K562 (cell line): ENCODE data around the gene ZBP1. TPM values are rescaled to one million over a fixed set of nuclear protein-coding genes. Genes with fewer than 3 reads are reported as not detected.

Source experiments
- ATAC-seq: fragments of 200-7000 bp; cut with Tn5 transposase; 3 replicates; pipeline ENCODE4 v1.9.1; 2020; ENCODE audit warnings: moderate library complexity
- BruUV-seq: library from RNA; stranded (reverse); fragments of 400-500 nt; replicated peaks from 2 replicates; lab custom pipeline; 2021; lab: Mats Ljungman, UMichigan
- CTCF ChIA-PET: fragments of 300-600 bp; formaldehyde crosslinking; extraction: SDS; loops from one replicate; lab custom pipeline; 2021; ENCODE audit warnings: low intra/inter-chr PET ratio; lab: Yijun Ruan, JAX
- POLR2A ChIA-PET: fragments of 300-600, 350-650 bp; sonication (Branson Sonifier 250); formaldehyde crosslinking; extraction: SDS; loops from one replicate; lab custom pipeline; 2021; ENCODE audit warnings: antibody characterized with exemption, inconsistent platforms; lab: Yijun Ruan, JAX
- DNase-seq, 4 experiments: peaks; one replicate each; pipeline versions ENCODE4 v3.0.0 to v3.0.0-alpha.2; 2011 to 2018; ENCODE audit warnings: low spot score in 3 of 4, mixed read lengths in 3 of 4; ENCODE audit errors: extremely low read depth in 1 of 4
- FAIRE-seq: peaks from 2 replicates; lab custom pipeline; 2011; peaks lifted over from hg19 to GRCh38; lab: Jason Lieb, UNC
- H2AFZ ChIP-seq: 2 replicates; pipeline ENCODE4 v1.6.0; 2011; ENCODE audit warnings: low read depth, low read length, control low read depth, inconsistent platforms
- H3K27ac ChIP-seq: fragments of 200-600 bp; 3 replicates; pipeline ENCODE4 v1.8.0; 2011; ENCODE audit warnings: low read depth, mild to moderate bottlenecking, control low read depth, inconsistent platforms, low read length, moderate library complexity, mixed read lengths; ENCODE audit errors: extremely low read depth
- H3K27me3 ChIP-seq, 2 experiments: fragments of 300-600 bp in 1 of 2; 2 replicates in 1 of 2; 3 replicates in 1 of 2; pipeline versions ENCODE4 v1.6.0 to v1.8.0; 2011; ENCODE audit warnings: inconsistent platforms in 2 of 2, low read length in 2 of 2, mild to moderate bottlenecking in 1 of 2, mixed read lengths in 1 of 2, moderate library complexity in 1 of 2; ENCODE audit not compliant: control insufficient read depth in 2 of 2, insufficient read depth in 2 of 2
- H3K36me3 ChIP-seq: fragments of 300-600 bp; 3 replicates; pipeline ENCODE4 v1.8.0; 2011; ENCODE audit warnings: mild to moderate bottlenecking, low read length, inconsistent platforms; ENCODE audit not compliant: control insufficient read depth, insufficient read depth
- H3K4me1 ChIP-seq, 2 experiments: fragments of 200-600 bp in 1 of 2; replicated peaks in 1 of 2; 2 replicates in 1 of 2; 3 replicates in 1 of 2; pipeline versions ENCODE4 v1.5.1 to v1.8.0; 2011; ENCODE audit warnings: inconsistent platforms in 2 of 2, low read length in 2 of 2, mild to moderate bottlenecking in 1 of 2, mixed read lengths in 1 of 2, moderate library complexity in 1 of 2; ENCODE audit not compliant: control insufficient read depth in 2 of 2, insufficient read depth in 2 of 2
- H3K4me2 ChIP-seq: 2 replicates; pipeline ENCODE4 v1.6.1; 2011; ENCODE audit warnings: low read length, control low read depth, inconsistent platforms, mixed read lengths; ENCODE audit not compliant: insufficient read depth
- H3K4me3 ChIP-seq: fragments of 200-600 bp; sonication (generic), shearing (Covaris generic); 2 replicates; pipeline ENCODE4 v1.5.1; 2016; ENCODE audit warnings: control low read depth, inconsistent platforms
- H3K79me2 ChIP-seq: fragments of 200-600 bp; 3 replicates; pipeline ENCODE4 v1.8.0; 2011; ENCODE audit warnings: low read length, inconsistent platforms; ENCODE audit not compliant: control insufficient read depth, insufficient read depth
- H3K9ac ChIP-seq, 2 experiments: 2 replicates each; pipeline versions ENCODE4 v1.6.0 to v1.6.1; 2011; ENCODE audit warnings: low read depth in 2 of 2, low read length in 2 of 2, control low read depth in 1 of 2, inconsistent platforms in 1 of 2, mild to moderate bottlenecking in 1 of 2, mixed read lengths in 1 of 2; ENCODE audit not compliant: insufficient read depth in 1 of 2
- H3K9me1 ChIP-seq: one replicate; pipeline ENCODE4 v1.6.0; 2011; ENCODE audit warnings: inconsistent platforms, mild to moderate bottlenecking, low read length, moderate library complexity; ENCODE audit not compliant: control insufficient read depth, insufficient read depth
- H3K9me3 ChIP-seq: replicated peaks from 2 replicates; pipeline ENCODE4 v1.5.1; 2011; ENCODE audit warnings: low read depth, low read length, inconsistent platforms; ENCODE audit not compliant: control insufficient read depth, insufficient read depth
- H4K20me1 ChIP-seq: replicated peaks from 2 replicates; pipeline ENCODE4 v1.6.1; 2011; ENCODE audit warnings: low read length, inconsistent platforms, mixed read lengths; ENCODE audit not compliant: control insufficient read depth, insufficient read depth
- GTF2F1 ChIP-seq: IDR thresholded peaks from 2 replicates; pipeline ENCODE4 v1.6.1; 2011; ENCODE audit warnings: low read depth, low read length, improper control_type of control experiment
- HNRNPH1 ChIP-seq: fragments of 200-400 bp; formaldehyde crosslinking; optimal IDR thresholded peaks from 2 replicates; pipeline ENCODE3; 2017; ENCODE audit warnings: low read depth, mild to moderate bottlenecking, low read length, moderate library complexity
- POLR2AphosphoS5 ChIP-seq: IDR thresholded peaks from 2 replicates; pipeline ENCODE4 v1.6.1; 2011; ENCODE audit warnings: mild to moderate bottlenecking, low read depth, low read length, moderate library complexity; ENCODE audit not compliant: control insufficient read depth, insufficient read depth
- SP2 ChIP-seq: IDR thresholded peaks from 2 replicates; pipeline ENCODE4 v1.6.1; 2011; ENCODE audit warnings: mild to moderate bottlenecking, low read depth, low read length, moderate library complexity; ENCODE audit not compliant: poor library complexity, severe bottlenecking; ENCODE audit errors: extremely low read depth
- WGBS: fragments of 100-300 bp; shearing (Covaris generic); methylation state at CpG from one replicate; pipeline ENCODE4 v1.1.6; 2016; ENCODE audit warnings: low coverage, mixed read lengths; ENCODE audit not compliant: insufficient coverage; ENCODE audit errors: missing lambda C conversion rate; 5-methylcytosine and 5-hydroxymethylcytosine counted together
- in situ Hi-C: fragments of 300-500 bp; cut with MboI; formaldehyde crosslinking; loops from 4 replicates; pipeline ENCODE4 v1.15.0; 2018; ENCODE audit warnings: inconsistent platforms, mixed read lengths
- intact Hi-C: fragments of 100-400 bp; cut with micrococcal nuclease; formaldehyde crosslinking; loops from 2 replicates; pipeline ENCODE4 v1.14.2; 2022
- polyA plus RNA-seq, 8 experiments: library from polyadenylated mRNA; depleted of rRNA in 4 of 8; stranded (reverse) in 5 of 8; unstranded in 3 of 8; fragments of >200 nt; fragmentation: Nextera tagmentation in 2 of 8; fragmentation: Illumina TruSeq in 1 of 8; extraction: Ambion mirVana in 2 of 8; extraction: Trizol in 1 of 8; gene quantifications; 2 replicates each; pipeline versions ENCODE4 v1.2.1 to v1.2.3, GENCODE V29; 2011 to 2014; ENCODE audit warnings: inconsistent platforms in 1 of 8, missing spikeins in 1 of 8
- total RNA-seq, 7 experiments: library from RNA; depleted of rRNA in 6 of 7; stranded (reverse); fragments of >200 nt in 6 of 7; fragmentation: Illumina TruSeq in 2 of 7; extraction: Trizol in 2 of 7; gene quantifications; 2 replicates each; pipeline versions ENCODE4 v1.2.1 to v1.2.3, GENCODE V29; 2011 to 2021; ENCODE audit warnings: low replicate concordance in 1 of 7
- TF ChIP-seq, protein P1 (sequence below), 2 experiments: IDR thresholded peaks; 2 replicates each; pipeline ENCODE4 v1.6.1; 2012; ENCODE audit warnings: improper control_type of control experiment in 2 of 2, low read depth in 2 of 2, low read length in 2 of 2, borderline replicate concordance in 1 of 2
- TF ChIP-seq, protein P2 (sequence below): fragments of 200-800 bp; sonication (Bioruptor generic); IDR thresholded peaks from 2 replicates; pipeline ENCODE4 v1.6.1; 2017; ENCODE audit warnings: missing genetic modification characterization, missing compliant biosample characterization

ZBP1 gene
- total and polyA plus RNA-seq, 9 of the 15 experiments (the other 6 are each of a cell fraction or from before 2014, with no cell fraction given) = not detected

DNA sequence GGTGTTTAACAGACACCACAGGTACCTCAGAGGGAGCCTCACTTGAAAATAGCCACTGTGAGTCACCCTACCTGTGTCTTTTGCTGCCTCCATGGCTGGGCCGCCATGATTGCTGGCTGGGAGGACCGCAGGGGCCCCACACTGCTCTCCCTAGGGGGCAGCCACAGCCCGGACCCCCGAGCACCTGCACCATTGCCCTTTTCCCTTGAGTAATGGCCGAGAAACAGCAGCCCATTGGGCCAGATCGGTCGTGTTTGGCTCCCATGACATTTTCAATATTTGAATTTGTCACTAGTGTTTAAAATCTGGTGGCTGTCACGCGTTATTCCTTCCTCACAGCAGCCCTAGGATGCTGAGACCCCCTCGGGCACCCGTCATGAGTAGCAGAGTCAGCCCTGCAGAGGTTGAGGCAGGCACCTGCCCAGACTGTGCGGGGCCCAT, 6.7 kb downstream of the ZBP1 start (continued):
- TF ChIP-seq, protein P1, sequence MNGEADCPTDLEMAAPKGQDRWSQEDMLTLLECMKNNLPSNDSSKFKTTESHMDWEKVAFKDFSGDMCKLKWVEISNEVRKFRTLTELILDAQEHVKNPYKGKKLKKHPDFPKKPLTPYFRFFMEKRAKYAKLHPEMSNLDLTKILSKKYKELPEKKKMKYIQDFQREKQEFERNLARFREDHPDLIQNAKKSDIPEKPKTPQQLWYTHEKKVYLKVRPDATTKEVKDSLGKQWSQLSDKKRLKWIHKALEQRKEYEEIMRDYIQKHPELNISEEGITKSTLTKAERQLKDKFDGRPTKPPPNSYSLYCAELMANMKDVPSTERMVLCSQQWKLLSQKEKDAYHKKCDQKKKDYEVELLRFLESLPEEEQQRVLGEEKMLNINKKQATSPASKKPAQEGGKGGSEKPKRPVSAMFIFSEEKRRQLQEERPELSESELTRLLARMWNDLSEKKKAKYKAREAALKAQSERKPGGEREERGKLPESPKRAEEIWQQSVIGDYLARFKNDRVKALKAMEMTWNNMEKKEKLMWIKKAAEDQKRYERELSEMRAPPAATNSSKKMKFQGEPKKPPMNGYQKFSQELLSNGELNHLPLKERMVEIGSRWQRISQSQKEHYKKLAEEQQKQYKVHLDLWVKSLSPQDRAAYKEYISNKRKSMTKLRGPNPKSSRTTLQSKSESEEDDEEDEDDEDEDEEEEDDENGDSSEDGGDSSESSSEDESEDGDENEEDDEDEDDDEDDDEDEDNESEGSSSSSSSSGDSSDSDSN (IDR thresholded peaks at IDR 0.05; ENCODE audit: borderline replicate concordance in 1 of 2, low read depth in 2 of 2, low read length in 2 of 2) = no peak

DNA sequence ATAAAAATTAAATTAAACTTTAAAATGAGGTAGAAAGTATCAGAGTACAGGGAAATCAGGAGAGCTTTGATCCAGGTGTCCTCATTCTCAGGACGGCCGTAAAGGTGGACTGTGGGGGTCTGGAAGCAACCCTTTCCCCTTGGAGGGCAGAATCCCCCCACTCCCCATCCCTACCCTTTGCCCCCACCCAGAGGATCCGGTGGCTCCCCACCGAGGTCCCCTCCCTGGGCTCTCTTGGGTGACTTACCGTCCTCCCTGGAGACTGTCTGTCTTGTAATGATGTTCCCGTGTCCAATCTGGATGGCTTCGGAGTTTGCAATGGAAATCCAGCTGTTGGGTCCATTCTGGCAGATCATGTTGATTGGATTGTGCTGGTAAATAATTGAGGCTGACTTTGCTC, 7.3 kb downstream of the ZBP1 start:
- no peak overlapping the region for H2AFZ ChIP-seq
- in situ Hi-C loops = loop anchor here (25.0 kb wide), 1 partner anchor 599 kb away; no protein-coding TSS in a partner anchor
- WGBS = 0% methylated on average over 7 of the region's 7 CpGs
- no peak overlapping the region for H3K27ac ChIP-seq
- no peak for ATAC-seq
- no peak for DNase-seq
- ChIA-PET POLR2A (no interaction called here), CTCF (no interaction called here)
- FAIRE-seq = no peak
- peaks cover 16 to 73% of the 10 kb centered on the region in 2 experiments; a peak in 4 of 5 replicates for H3K27me3 ChIP-seq
- H3K4me3 ChIP-seq = no peak overlapping the region
- no peaks in the 10 kb centered on the region for H3K9me1 ChIP-seq
- peaks cover 0 to 4% of the 10 kb centered on the region in 2 experiments; a peak in 1 of 5 replicates for H3K4me1 ChIP-seq
- H3K9me3 ChIP-seq = no peaks in the 10 kb centered on the region
- H4K20me1 ChIP-seq = peaks cover 8% of the 10 kb centered on the region
- H3K79me2 ChIP-seq = no peaks in the 10 kb centered on the region
- no peaks in the 10 kb centered on the region for H3K36me3 ChIP-seq
- BruUV-seq = no TSS peak
- H3K4me2 ChIP-seq = no peak overlapping the region
- TF ChIP-seq GTF2F1 (no peak), POLR2AphosphoS5 (no peak), HNRNPH1 (no peak), SP2 (no peak)
- TF ChIP-seq, protein P2, sequence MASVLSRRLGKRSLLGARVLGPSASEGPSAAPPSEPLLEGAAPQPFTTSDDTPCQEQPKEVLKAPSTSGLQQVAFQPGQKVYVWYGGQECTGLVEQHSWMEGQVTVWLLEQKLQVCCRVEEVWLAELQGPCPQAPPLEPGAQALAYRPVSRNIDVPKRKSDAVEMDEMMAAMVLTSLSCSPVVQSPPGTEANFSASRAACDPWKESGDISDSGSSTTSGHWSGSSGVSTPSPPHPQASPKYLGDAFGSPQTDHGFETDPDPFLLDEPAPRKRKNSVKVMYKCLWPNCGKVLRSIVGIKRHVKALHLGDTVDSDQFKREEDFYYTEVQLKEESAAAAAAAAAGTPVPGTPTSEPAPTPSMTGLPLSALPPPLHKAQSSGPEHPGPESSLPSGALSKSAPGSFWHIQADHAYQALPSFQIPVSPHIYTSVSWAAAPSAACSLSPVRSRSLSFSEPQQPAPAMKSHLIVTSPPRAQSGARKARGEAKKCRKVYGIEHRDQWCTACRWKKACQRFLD (CRISPR knock-in tag) = no peak
- TF ChIP-seq, all 486 proteins: peak for 0
- H3K9ac ChIP-seq = no peak overlapping the region
- intact Hi-C loops = no loop called here
